ENCODE data around the gene HYOU1.
A peak's percentile ranks its signal among the peaks of the same experiment; 100 is the strongest.
"Not testable (repeated sequence)": the region's sequence is repeated elsewhere in the genome, so short reads cannot be mapped to it uniquely, and the experiment has no call there.

Gene HYOU1

GRCh38 chr11:119018074-119018938, 38.7 kb downstream of the HYOU1 start, which contains the start of the genes RPS25 and TRAPPC4:
Gene RPS25 (minus strand): TSS chr11:119018343. CDS start chr11:119018284, 59 bp downstream.
Gene TRAPPC4 (plus strand): TSS chr11:119018766. CDS start chr11:119018796, 30 bp downstream.
- peak; percentile 97 for DNase-seq (ENCODE audit: low read depth)

DNA sequence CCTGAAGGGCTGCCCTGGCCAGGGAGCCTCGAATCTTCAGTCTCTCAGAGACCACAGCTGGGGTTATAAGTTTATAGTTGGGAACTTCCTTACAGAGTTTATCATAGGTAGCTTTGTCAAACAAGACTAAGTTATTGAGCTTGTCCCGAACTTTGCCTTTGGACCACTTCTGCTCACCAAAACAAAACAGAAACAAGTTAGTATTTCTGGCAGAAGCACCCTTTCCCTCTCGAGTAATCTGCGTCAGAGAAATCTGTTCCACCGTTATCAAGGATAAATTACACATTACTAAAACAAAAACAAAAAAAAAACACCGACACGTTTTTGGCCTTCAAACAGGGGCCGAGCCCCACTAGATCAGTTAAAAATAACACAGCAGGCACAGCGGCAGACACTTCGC, 39.6 kb downstream of the HYOU1 start:
- DNase-seq (ENCODE audit: low read depth) = not testable (repeated sequence)

- DNase-seq (ENCODE audit: low read depth) = no peak
Observed at GRCh38 chr11:119016216-119017009, 40.6 kb downstream of the HYOU1 start.

DNA sequence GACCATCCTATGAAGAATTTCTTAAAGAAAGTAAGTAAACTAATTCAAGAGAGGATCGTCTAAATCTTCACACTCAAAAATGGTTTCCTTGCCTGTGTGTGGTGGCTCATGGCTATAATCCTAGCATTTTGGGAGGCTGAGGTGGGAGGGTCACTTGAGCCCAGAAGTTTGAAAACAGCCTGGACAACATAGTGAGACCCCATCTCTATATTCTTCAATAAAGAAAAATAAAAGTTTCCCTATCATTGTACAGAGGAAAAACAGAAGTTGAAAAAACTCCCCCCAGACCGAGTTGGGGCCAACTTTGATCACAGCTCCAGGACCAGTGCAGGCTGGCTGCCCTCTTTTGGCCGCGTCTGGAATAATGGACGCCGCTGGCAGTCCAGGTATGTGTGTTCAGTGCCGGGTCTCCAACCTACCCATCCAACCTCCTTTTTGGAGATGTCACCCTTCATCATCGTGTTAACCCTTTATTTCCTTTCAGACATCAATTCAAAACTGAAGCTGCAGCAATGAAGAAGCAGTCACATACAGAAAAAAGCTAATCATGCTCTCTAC, 41.9 kb downstream of the HYOU1 start:
- DNase-seq (ENCODE audit: low read depth) = peak; percentile 26

- DNase-seq (ENCODE audit: low read depth) = no peak
Observed at GRCh38 chr11:119014209-119014924, 42.6 kb downstream of the HYOU1 start.

GRCh38 chr11:119012629-119013170, 44.3 kb downstream of the HYOU1 start:
- no peak for DNase-seq (ENCODE audit: low read depth)

- DNase-seq (ENCODE audit: low read depth) = no peak
Observed at GRCh38 chr11:119011476-119012053, 45.4 kb downstream of the HYOU1 start.

- DNase-seq (ENCODE audit: low read depth) = no peak
Observed at GRCh38 chr11:119006656-119007055, 50.3 kb downstream of the HYOU1 start.

- peak; percentile 77 for DNase-seq (ENCODE audit: low read depth)
Observed at GRCh38 chr11:119000906-119001305, 56.1 kb downstream of the HYOU1 start.

DNA sequence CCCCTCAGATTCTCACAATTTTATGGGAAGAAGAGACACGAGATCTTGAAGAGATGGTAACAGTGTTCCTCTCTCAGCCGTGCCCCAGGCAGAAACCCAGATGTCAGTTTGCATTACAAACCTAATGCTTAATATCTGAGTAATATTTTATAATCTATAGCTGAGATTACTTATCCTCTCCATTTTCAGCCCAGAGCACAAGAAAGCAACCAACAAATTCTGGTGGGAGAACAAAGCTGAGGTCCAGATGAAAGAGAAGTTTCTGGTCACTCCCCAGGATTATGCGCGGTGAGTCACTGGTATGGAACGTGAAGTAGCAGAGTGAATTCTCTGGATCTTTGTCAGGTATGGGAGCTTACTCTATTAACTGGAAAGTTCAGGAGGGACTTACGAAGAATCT, 58.2 kb downstream of the HYOU1 start:
- DNase-seq (ENCODE audit: low read depth) = peak; percentile 83

GRCh38 chr11:118998388-118998717, 58.7 kb downstream of the HYOU1 start:
- no peak for DNase-seq (ENCODE audit: low read depth)

GRCh38 chr11:118997627-118998387, 59.2 kb downstream of the HYOU1 start, which contains the start of gene CENATAC:
Gene CENATAC (plus strand): TSS chr11:118998138. CDS start chr11:118998198, 60 bp downstream.
- peak; percentile 89 for DNase-seq (ENCODE audit: low read depth)

DNA sequence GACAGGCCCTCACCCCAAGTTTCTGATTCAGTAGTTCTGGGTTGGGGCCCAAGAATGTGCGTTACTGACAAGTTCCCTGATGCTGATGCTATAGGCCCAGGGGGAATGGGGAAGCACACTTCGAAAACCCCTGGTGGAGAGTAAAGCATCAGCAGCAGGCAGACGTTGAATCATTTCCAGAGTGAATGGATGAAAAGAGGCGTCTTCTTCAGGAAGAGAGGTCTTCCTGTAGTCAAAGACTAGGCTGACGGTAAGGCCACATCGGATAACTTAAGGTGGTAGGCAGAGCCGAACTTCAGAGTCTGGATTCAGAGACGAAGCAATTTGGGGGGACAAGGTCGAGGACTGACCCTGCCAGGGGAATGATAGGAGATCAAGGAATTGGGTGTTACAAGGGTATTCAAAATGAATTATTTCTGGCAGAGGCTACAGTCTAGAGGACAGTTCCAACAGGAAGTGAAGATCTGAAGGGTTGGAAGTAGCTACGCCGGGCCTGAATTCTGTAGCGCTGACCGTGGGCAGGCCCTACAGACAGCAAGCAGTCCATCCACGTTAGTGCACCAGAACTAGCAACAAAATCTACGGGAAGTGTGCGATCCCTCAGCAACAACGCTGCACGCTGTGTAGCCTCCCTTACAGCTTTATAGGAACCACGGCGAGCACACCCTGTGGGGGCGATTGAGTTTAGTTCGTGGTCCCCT, 59.9 kb downstream of the HYOU1 start:
- peak; percentile 43 for DNase-seq (ENCODE audit: low read depth)

All from EH (cell line).